NT2/D1 (cell line): ENCODE results near the gene CAPN9.

Source experiments
- SUZ12 ChIP-seq: IDR thresholded peaks from 2 replicates; pipeline ENCODE4 v1.6.1; 2011; ENCODE audit not compliant: insufficient read length, insufficient read depth; ENCODE audit errors: extremely low read depth
- YY1 ChIP-seq: IDR thresholded peaks from 2 replicates; pipeline ENCODE4 v1.6.1; 2011; ENCODE audit not compliant: insufficient read length, insufficient read depth
- ZNF274 ChIP-seq: IDR thresholded peaks from 2 replicates; pipeline ENCODE4 v1.6.1; 2011; ENCODE audit warnings: mild to moderate bottlenecking, low read depth, low read length

GRCh38 chr1:230739564-230740290, 7.5 kb upstream of the CAPN9 start:
- TF ChIP-seq ZNF274 (no peak), YY1 (no peak), SUZ12 (no peak)
